VCaP (cell line): ENCODE results near the gene C19orf85.

ENCODE experiments used
- H3K27ac ChIP-seq: fragments of 450-650 bp; 2 replicates; pipeline ENCODE4 v1.5.1; 2017
- TF ChIP-seq, protein P1 (sequence below): fragments of 450-650 bp; conservative IDR thresholded peaks from 2 replicates; pipeline ENCODE4 v1.5.1; 2017; ENCODE audit warnings: mild to moderate bottlenecking, moderate library complexity

The C19orf85 gene

GRCh38 chr19:55479451-55480230 lies 15.1 kb upstream of the C19orf85 start:
- TF ChIP-seq, protein P1, sequence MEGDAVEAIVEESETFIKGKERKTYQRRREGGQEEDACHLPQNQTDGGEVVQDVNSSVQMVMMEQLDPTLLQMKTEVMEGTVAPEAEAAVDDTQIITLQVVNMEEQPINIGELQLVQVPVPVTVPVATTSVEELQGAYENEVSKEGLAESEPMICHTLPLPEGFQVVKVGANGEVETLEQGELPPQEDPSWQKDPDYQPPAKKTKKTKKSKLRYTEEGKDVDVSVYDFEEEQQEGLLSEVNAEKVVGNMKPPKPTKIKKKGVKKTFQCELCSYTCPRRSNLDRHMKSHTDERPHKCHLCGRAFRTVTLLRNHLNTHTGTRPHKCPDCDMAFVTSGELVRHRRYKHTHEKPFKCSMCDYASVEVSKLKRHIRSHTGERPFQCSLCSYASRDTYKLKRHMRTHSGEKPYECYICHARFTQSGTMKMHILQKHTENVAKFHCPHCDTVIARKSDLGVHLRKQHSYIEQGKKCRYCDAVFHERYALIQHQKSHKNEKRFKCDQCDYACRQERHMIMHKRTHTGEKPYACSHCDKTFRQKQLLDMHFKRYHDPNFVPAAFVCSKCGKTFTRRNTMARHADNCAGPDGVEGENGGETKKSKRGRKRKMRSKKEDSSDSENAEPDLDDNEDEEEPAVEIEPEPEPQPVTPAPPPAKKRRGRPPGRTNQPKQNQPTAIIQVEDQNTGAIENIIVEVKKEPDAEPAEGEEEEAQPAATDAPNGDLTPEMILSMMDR = no peak

GRCh38 chr19:55479045-55479444 lies 14.5 kb upstream of the C19orf85 start:
- TF ChIP-seq, protein P1 = no peak

More at GRCh38 chr19:55479451-55480230, 15.1 kb upstream of the C19orf85 start:
- no peak overlapping the region for H3K27ac ChIP-seq

GRCh38 chr19:55478364-55478763 lies 13.8 kb upstream of the C19orf85 start:
- H3K27ac ChIP-seq = peak overlapping the region; percentile 87; the same call in 1 of the 2 replicates

More at GRCh38 chr19:55479045-55479444, 14.5 kb upstream of the C19orf85 start:
- no peak overlapping the region for H3K27ac ChIP-seq

GRCh38 chr19:55477905-55478304 lies 13.4 kb upstream of the C19orf85 start:
- TF ChIP-seq, protein P1 = no peak
- H3K27ac ChIP-seq = peak overlapping the region; percentile 87; the same call in 1 of the 2 replicates

More at GRCh38 chr19:55478364-55478763, 13.8 kb upstream of the C19orf85 start:
- TF ChIP-seq, protein P1 = no peak

- peak within 1 kb of the TSS; percentile 87 for H3K27ac ChIP-seq
- TF ChIP-seq, protein P1 = no peak
Measured at GRCh38 chr19:55476100-55476775, 11.7 kb upstream of the C19orf85 start, which contains the start of gene ZNF628. Gene ZNF628 (plus strand): TSS chr19:55476617. CDS start chr19:55479911, 3,294 bp downstream.

GRCh38 chr19:55474269-55475265 lies 10.0 kb upstream of the C19orf85 start:
- H3K27ac ChIP-seq = peak overlapping the region; percentile 87; the same call in 1 of the 2 replicates
- TF ChIP-seq, protein P1 = no peak
